Lung (tissue), 12 donors: Measurements from ENCODE around the gene VSIG10L. TPM values are rescaled to one million over a fixed set of nuclear protein-coding genes. Genes with fewer than 3 reads are reported as not detected.

ENCODE experiments used
- ATAC-seq: fragments of 200-7000 bp; cut with Tn5 transposase; one replicate; pipeline ENCODE4 v1.9.1; 2020; ENCODE audit warnings: moderate number of reproducible peaks; ENCODE audit not compliant: insufficient read depth, low FRiP score
- DNase-seq, 3 donors: peaks; one replicate each; pipeline ENCODE4 v3.0.0-alpha.2; 2013 to 2017
- H3K27ac ChIP-seq, 2 donors: one replicate each; pipeline ENCODE4 v1.5.1; 2013; ENCODE audit warnings: mild to moderate bottlenecking in 2 of 2, moderate library complexity in 2 of 2, control low read depth in 1 of 2, inconsistent platforms in 1 of 2, low read depth in 1 of 2, low read length in 1 of 2
- H3K27me3 ChIP-seq, 3 donors: one replicate each; pipeline ENCODE4 v1.5.1; 2013; ENCODE audit warnings: low read length in 2 of 3; ENCODE audit not compliant: control insufficient read depth in 3 of 3, insufficient read depth in 3 of 3
- H3K36me3 ChIP-seq, 4 donors: one replicate each; pipeline ENCODE4 v1.5.1; 2013; ENCODE audit warnings: low read length in 4 of 4, mild to moderate bottlenecking in 1 of 4, moderate library complexity in 1 of 4; ENCODE audit not compliant: control insufficient read depth in 4 of 4, insufficient read depth in 4 of 4
- H3K4me1 ChIP-seq, 5 donors: one replicate each; pipeline ENCODE4 v1.5.1; 2013; ENCODE audit warnings: low read length in 5 of 5, mild to moderate bottlenecking in 2 of 5, moderate library complexity in 1 of 5; ENCODE audit not compliant: control insufficient read depth in 5 of 5, insufficient read depth in 5 of 5
- H3K4me3 ChIP-seq: one replicate; pipeline ENCODE4 v1.5.1; 2013; ENCODE audit warnings: mild to moderate bottlenecking, control low read depth, moderate library complexity
- H3K9ac ChIP-seq, 2 donors: one replicate each; pipeline ENCODE4 v1.5.1; 2013; ENCODE audit warnings: low read length in 2 of 2, control low read depth in 1 of 2; ENCODE audit not compliant: insufficient read depth in 1 of 2
- H3K9me3 ChIP-seq, 4 donors: one replicate each; pipeline ENCODE4 v1.5.1; 2013; ENCODE audit warnings: low read length in 3 of 4, mild to moderate bottlenecking in 1 of 4, moderate library complexity in 1 of 4; ENCODE audit not compliant: control insufficient read depth in 4 of 4, insufficient read depth in 3 of 4
- WGBS, 2 donors: extraction: QIAGEN DNeasy Blood & Tissue Kit; methylation state at CpG; one replicate each; pipeline ENCODE4 v1.1.7; 2013; 5-methylcytosine and 5-hydroxymethylcytosine counted together
- polyA plus RNA-seq, 2 donors: library from polyadenylated mRNA; stranded (reverse); fragments of 200-250 nt; gene quantifications; one replicate each; pipeline ENCODE4 v1.2.1, GENCODE V29; 2013
- total RNA-seq, 2 donors: library from RNA; depleted of rRNA in 1 of 2; stranded (reverse); fragments of >200 nt in 1 of 2; gene quantifications; one replicate each; pipeline ENCODE4 v1.2.1, GENCODE V29; 2014 to 2021
- TF ChIP-seq, protein P1 (sequence below): IDR thresholded peaks from 2 replicates; pipeline ENCODE4 v1.5.1; 2012; ENCODE audit warnings: mild to moderate bottlenecking; ENCODE audit errors: control extremely low read depth, extremely low read depth
- donor health status: control.
- donor health status: control.
- donor health status: Bipolar disorder and iron deficiency.
- donor health status: healthy.
- donor health status: DM: yes; HTN: yes; CAD: no.

VSIG10L gene
- total and polyA plus RNA-seq, 4 donors: 0.57 to 3.7 (median 2.4) TPM

DNA sequence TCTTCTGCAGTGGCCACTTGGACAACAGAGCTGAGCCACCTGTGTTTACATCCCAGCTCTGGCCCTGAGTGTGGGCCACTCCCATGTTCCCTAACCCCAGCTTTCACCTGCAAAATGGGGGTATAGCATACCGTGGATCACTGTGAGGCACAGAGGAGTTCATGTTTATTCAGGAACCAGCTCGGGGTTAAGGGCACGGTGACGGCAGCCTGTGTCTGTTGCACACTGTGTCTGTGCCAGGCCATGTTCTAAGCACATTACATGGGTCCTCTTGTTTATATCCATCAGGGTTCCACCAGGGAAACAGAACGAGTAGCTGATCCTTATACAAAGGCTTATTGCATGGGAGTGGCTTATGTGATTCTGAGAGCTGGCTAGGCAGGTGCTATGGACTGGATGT is 44.5 kb downstream of the VSIG10L start:
- H3K9ac ChIP-seq: no peak overlapping the region
- H3K4me3 ChIP-seq: no peak overlapping the region
- 69 to 82% methylated on average over 5 of the region's 5 CpGs for WGBS, 2 donors
- ATAC-seq: no peak
- TF ChIP-seq, protein P1, sequence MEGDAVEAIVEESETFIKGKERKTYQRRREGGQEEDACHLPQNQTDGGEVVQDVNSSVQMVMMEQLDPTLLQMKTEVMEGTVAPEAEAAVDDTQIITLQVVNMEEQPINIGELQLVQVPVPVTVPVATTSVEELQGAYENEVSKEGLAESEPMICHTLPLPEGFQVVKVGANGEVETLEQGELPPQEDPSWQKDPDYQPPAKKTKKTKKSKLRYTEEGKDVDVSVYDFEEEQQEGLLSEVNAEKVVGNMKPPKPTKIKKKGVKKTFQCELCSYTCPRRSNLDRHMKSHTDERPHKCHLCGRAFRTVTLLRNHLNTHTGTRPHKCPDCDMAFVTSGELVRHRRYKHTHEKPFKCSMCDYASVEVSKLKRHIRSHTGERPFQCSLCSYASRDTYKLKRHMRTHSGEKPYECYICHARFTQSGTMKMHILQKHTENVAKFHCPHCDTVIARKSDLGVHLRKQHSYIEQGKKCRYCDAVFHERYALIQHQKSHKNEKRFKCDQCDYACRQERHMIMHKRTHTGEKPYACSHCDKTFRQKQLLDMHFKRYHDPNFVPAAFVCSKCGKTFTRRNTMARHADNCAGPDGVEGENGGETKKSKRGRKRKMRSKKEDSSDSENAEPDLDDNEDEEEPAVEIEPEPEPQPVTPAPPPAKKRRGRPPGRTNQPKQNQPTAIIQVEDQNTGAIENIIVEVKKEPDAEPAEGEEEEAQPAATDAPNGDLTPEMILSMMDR: no peak
- DNase-seq: no peak
- H3K9me3 ChIP-seq: peaks cover 0 to 3% (median 0%) of the 10 kb centered on the region in 4 donors
- H3K36me3 ChIP-seq: no peaks in the 10 kb centered on the region
- no peaks in the 10 kb centered on the region for H3K4me1 ChIP-seq
- no peak overlapping the region for H3K27ac ChIP-seq
- peaks cover 0 to 9% (median 0%) of the 10 kb centered on the region in 3 donors for H3K27me3 ChIP-seq

DNA sequence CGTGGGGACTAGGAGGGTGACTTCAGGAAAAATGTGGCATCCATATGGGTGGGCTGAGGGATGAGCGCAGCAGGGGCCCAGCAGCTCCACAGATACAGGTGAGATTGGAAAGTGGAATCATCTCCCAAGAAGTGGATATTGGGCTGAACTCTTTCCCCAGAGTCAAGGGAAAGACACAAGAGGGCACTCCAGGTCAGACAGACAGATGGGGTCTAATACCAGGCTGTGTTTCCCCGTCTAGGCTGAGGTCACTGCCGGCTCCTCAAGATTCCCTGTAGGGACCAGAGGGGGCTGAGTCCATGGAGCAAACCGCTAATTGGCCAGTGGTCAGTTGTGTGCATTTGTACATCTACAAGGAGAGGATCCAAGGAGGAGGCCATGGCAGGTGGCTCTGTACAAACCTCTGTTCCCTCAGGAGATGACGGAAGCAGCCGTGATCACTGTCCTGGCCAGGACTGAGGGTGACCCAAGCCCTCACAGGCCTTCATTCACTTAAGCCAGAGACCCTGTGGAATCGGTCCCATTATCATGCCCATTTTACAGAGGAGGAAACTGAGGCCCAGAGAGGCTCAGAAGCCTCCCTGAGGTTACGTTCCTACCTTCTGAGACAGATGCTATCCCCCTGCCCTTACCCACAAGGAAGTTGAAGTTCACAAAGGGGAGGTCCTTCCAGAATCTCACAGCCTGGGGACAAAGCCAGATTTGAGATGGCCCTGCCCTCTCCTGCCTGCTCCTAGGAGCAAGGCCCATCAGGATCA is 45.4 kb downstream of the VSIG10L start:
- no peak for ATAC-seq
- 57 to 71% methylated on average over 9 of the region's 9 CpGs for WGBS, 2 donors
- H3K9me3 ChIP-seq: peaks cover 0 to 6% (median 0%) of the 10 kb centered on the region in 4 donors
- no peaks in the 10 kb centered on the region for H3K36me3 ChIP-seq
- H3K27ac ChIP-seq: no peak overlapping the region
- no peak overlapping the region for H3K4me3 ChIP-seq
- peaks cover 0 to 9% (median 0%) of the 10 kb centered on the region in 3 donors for H3K27me3 ChIP-seq
- TF ChIP-seq, protein P1: no peak
- H3K9ac ChIP-seq: no peak overlapping the region
- no peaks in the 10 kb centered on the region for H3K4me1 ChIP-seq
- no peak for DNase-seq

DNA sequence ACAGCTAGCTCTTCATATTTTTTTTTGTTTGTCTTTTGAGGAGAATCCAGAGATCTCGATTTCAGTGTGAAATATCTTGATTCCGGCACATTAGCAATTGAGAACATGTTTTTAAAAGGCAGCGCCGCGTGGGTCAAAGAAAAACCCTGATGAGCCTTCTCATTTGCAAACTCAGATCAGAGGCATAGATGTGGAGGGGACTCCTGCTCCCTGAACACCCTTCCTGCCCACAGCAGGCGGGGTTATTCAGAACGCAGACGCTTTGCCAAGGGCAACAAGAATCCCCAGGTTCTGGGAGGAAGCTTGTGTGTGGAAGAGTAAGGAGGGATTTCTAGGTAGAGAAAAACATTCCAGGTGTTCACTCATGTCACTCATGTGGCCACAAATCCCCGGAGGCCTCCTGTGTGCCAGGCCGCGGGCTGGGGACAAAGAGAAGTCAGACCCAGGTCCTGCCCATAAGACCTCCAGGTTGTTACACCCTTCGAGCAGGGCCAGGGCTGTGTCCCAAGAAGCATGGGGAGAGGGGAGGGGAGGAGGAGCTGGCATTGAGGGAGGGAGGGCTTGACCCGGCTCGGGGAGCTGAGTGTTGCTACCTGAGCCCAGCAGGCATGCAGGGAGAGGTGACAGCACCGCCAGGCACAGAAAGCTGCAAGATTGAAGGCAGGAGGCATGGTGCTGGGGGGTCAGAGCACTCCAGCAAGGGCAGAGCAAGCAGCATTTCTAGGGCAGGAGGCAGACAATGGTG is 46.4 kb downstream of the VSIG10L start:
- 49 to 68% methylated on average over 15 of the region's 15 CpGs for WGBS, 2 donors
- DNase-seq (no peak), ATAC-seq (no peak)
- H3K4me3 ChIP-seq: no peak overlapping the region
- H3K9ac ChIP-seq: no peak overlapping the region
- no peak overlapping the region for H3K27ac ChIP-seq
- H3K9me3 ChIP-seq: peaks cover 0 to 3% (median 0%) of the 10 kb centered on the region in 4 donors
- TF ChIP-seq, protein P1: no peak
- H3K27me3 ChIP-seq: peaks cover 0 to 9% (median 0%) of the 10 kb centered on the region in 3 donors
- no peaks in the 10 kb centered on the region for H3K4me1 ChIP-seq
- H3K36me3 ChIP-seq: no peaks in the 10 kb centered on the region
